CD4-positive, alpha-beta memory T cell (primary cell): Measurements from ENCODE around the gene GABRB1. TPM values are rescaled to one million over a fixed set of nuclear protein-coding genes. Genes with fewer than 3 reads are reported as not detected.

Source experiments
- CTCF ChIA-PET: fragments of 350-600 bp; sonication (Branson Sonifier 250); formaldehyde crosslinking; loops from one replicate; lab custom pipeline; 2021; ENCODE audit warnings: inconsistent platforms; ENCODE audit not compliant: partially characterized antibody; lab: Charles Lee
- POLR2A ChIA-PET: fragments of 350-600 bp; sonication (Branson Sonifier 250); formaldehyde crosslinking; loops from one replicate; lab custom pipeline; 2021; ENCODE audit not compliant: partially characterized antibody; lab: Charles Lee
- DNase-seq, 5 donors: peaks; one replicate each; pipeline versions ENCODE4 v3.0.0 to v3.0.0-alpha.2; 2020 to 2022; ENCODE audit warnings: mixed read lengths in 1 of 5
- H3K27ac ChIP-seq: one replicate; pipeline ENCODE4 v1.7.0; 2013; ENCODE audit warnings: low read depth, low read length
- H3K27me3 ChIP-seq: 2 replicates; pipeline ENCODE4 v1.7.0; 2013; ENCODE audit warnings: mild to moderate bottlenecking, low read length, moderate library complexity; ENCODE audit not compliant: insufficient read depth
- H3K36me3 ChIP-seq: 2 replicates; pipeline ENCODE4 v1.7.0; 2013; ENCODE audit warnings: mild to moderate bottlenecking, low read length, moderate library complexity; ENCODE audit not compliant: insufficient read depth
- H3K4me1 ChIP-seq: 2 replicates; pipeline ENCODE4 v1.7.0; 2013; ENCODE audit warnings: mild to moderate bottlenecking, low read length, moderate library complexity; ENCODE audit not compliant: insufficient read depth
- H3K4me3 ChIP-seq, 2 donors: one replicate each; pipeline ENCODE4 v1.7.0; 2013; ENCODE audit warnings: low read length in 2 of 2, mild to moderate bottlenecking in 1 of 2
- H3K9me3 ChIP-seq, 2 donors: one replicate each; pipeline ENCODE4 v1.7.0; 2013; ENCODE audit warnings: low read length in 2 of 2, control low read depth in 1 of 2; ENCODE audit not compliant: control insufficient read depth in 1 of 2
- H3K27ac Mint-ChIP-seq, 7 donors: one replicate each; pipeline ENCODE4 v1.8.0; 2020 to 2021; ENCODE audit warnings: mixed read lengths in 7 of 7, mild to moderate bottlenecking in 6 of 7, inconsistent platforms in 3 of 7, moderate library complexity in 3 of 7
- H3K27me3 Mint-ChIP-seq, 2 donors: one replicate each; pipeline ENCODE4 v1.8.0; 2020 to 2021; ENCODE audit warnings: mixed read lengths in 2 of 2
- H3K36me3 Mint-ChIP-seq, 2 donors: one replicate each; pipeline ENCODE4 v1.8.0; 2020 to 2021; ENCODE audit warnings: mixed read lengths in 2 of 2, inconsistent platforms in 1 of 2, mild to moderate bottlenecking in 1 of 2
- H3K4me1 Mint-ChIP-seq, 4 donors: one replicate each; pipeline ENCODE4 v1.8.0; 2020 to 2021; ENCODE audit warnings: mixed read lengths in 4 of 4, mild to moderate bottlenecking in 1 of 4
- H3K4me3 Mint-ChIP-seq, 8 donors: one replicate each; pipeline ENCODE4 v1.8.0; 2020 to 2021; ENCODE audit warnings: mixed read lengths in 8 of 8, mild to moderate bottlenecking in 7 of 8, moderate library complexity in 6 of 8, inconsistent platforms in 3 of 8
- H3K9me3 Mint-ChIP-seq, 8 donors: one replicate each; pipeline ENCODE4 v1.8.0; 2020 to 2021; ENCODE audit warnings: mixed read lengths in 8 of 8, mild to moderate bottlenecking in 5 of 8, inconsistent platforms in 3 of 8, moderate library complexity in 1 of 8
- intact Hi-C: fragments of 100-400 bp; cut with micrococcal nuclease; formaldehyde crosslinking; loops from one replicate; pipeline ENCODE4 v1.15.1; 2023
- polyA plus RNA-seq, 2 donors: library from polyadenylated mRNA; unstranded; fragments of 300-500 nt; fragmentation: Illumina TruSeq; gene quantifications; one replicate each; pipeline ENCODE4 v1.2.3, GENCODE V29; 2021
- total RNA-seq, 2 experiments: library from RNA; stranded (reverse); gene quantifications; one replicate each; pipeline ENCODE4 v1.2.3, GENCODE V29; 2021

The GABRB1 gene
- total and polyA plus RNA-seq, 4 experiments from 2014 or later = not detected

DNA sequence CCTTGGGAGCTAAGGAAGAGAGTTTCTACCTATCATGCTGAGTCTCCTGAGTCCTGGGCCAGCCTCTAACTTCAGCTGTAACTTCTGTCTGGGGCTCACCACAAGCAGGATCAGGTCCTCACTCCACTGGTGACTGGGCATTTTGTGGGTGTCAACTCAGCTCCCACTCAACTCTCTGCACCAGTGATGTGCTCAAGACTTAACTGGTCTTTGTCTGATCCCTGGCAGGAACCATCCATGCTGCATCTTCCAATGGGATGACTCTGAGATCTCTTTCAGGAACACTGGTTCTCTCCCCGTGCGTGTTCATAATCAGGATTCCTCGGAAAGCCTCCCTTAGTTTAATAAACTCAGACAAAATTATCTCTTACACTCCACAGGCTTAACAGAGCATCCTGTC is 349.8 kb downstream of the GABRB1 start:
- POLR2A ChIA-PET = no interaction called here
- Mint-ChIP-seq H3K4me3 (no peak overlapping the region), H3K9me3 (no peaks in the 10 kb centered on the region), H3K4me1 (no peaks in the 10 kb centered on the region), H3K27ac (peak overlapping the region in 1 of 7 donors; percentile 2), H3K36me3 (no peaks in the 10 kb centered on the region), H3K27me3 (no peaks in the 10 kb centered on the region)
- no peaks in the 10 kb centered on the region for H3K27me3 ChIP-seq
- CTCF ChIA-PET = interaction anchor here (1.2 kb wide), 1 partner anchor 151 kb away, joined by 4 read pairs; no protein-coding TSS in a partner anchor
- H3K9me3 ChIP-seq = no peaks in the 10 kb centered on the region
- no peak overlapping the region for H3K27ac ChIP-seq
- intact Hi-C loops = loop anchor here (10.0 kb wide), 1 partner anchor 184 kb away; no protein-coding TSS in a partner anchor
- no peak overlapping the region for H3K4me3 ChIP-seq
- no peaks in the 10 kb centered on the region for H3K4me1 ChIP-seq
- no peak for DNase-seq
- no peaks in the 10 kb centered on the region for H3K36me3 ChIP-seq

DNA sequence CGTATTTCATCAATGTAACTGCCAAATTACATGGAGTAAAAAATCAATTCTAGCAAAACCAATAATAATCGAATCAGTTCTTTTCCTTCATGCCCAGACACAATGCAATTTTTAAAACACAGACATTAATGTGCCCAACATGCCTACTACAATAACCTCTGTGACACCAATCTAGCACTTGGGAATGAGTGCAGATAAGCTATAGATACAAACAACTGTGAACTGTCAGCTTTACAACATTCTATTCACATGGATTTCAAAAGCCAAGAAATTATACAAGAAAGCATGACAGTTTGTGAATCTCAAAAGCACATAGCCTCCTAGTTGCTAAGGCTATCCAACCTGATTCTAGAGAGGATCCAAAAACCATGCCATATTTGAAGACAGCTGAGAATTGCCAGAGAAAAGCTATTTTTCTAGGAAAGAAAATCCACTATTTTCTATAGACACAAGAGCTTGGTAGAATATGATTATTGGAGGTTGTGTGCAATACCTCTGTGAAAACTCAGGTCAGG is 351.5 kb downstream of the GABRB1 start:
- H3K27ac Mint-ChIP-seq = no peak overlapping the region
- H3K27me3 ChIP-seq = no peaks in the 10 kb centered on the region
- POLR2A ChIA-PET = no interaction called here
- no peaks in the 10 kb centered on the region for H3K9me3 ChIP-seq
- intact Hi-C loops = loop anchor here (10.0 kb wide), 1 partner anchor 182 kb away; no protein-coding TSS in a partner anchor
- H3K4me3 ChIP-seq = no peak overlapping the region
- no peaks in the 10 kb centered on the region for H3K36me3 Mint-ChIP-seq
- DNase-seq = no peak
- no peaks in the 10 kb centered on the region for H3K4me1 Mint-ChIP-seq
- CTCF ChIA-PET = interaction anchor here (0.6 to 2.3 kb wide), 4 partner anchors 9 to 538 kb away, joined by 3 to 8 read pairs (median 4); no protein-coding TSS in a partner anchor
- H3K36me3 ChIP-seq = no peaks in the 10 kb centered on the region
- no peaks in the 10 kb centered on the region for H3K9me3 Mint-ChIP-seq
- H3K4me1 ChIP-seq = no peaks in the 10 kb centered on the region
- peaks cover 4 to 10% of the 10 kb centered on the region in 2 donors for H3K27me3 Mint-ChIP-seq
- H3K4me3 Mint-ChIP-seq = no peak overlapping the region
- no peak overlapping the region for H3K27ac ChIP-seq

DNA sequence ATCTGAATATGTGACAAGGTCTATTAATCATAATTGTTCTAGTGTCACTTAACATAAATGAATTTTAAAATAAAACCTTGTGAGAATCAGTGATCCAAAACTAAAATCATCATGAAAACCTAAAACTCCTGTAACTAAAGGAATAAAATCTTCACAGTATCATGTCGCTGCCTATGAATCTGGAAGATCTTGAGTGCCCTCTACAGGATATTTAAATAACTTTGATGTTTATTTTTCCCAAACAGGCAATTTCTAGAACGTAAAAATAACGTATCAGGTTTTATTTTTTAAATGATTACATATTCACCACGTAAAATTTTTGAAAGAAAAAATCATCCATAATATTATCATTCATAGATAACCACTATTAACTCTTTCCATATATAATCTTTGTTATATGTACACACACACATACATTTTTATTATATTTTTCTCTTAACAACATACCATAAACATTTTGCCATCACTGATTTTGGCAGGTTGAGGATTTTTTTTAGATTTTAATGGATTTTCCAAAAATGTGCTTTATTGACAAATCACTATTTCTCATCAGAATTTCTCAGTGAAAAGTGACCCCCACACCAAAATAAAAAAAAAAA is 352.6 kb downstream of the GABRB1 start:
- Mint-ChIP-seq H3K4me3 (no peak overlapping the region), H3K9me3 (no peaks in the 10 kb centered on the region), H3K4me1 (no peaks in the 10 kb centered on the region), H3K36me3 (no peaks in the 10 kb centered on the region), H3K27me3 (peaks cover 4 to 11% of the 10 kb centered on the region in 2 donors), H3K27ac (no peak overlapping the region)
- no peaks in the 10 kb centered on the region for H3K27me3 ChIP-seq
- no peak overlapping the region for H3K4me3 ChIP-seq
- DNase-seq = peak in 4 of 5 donors; percentile 4 to 23 (median 8)
- no peaks in the 10 kb centered on the region for H3K4me1 ChIP-seq
- H3K36me3 ChIP-seq = no peaks in the 10 kb centered on the region
- ChIA-PET POLR2A (no interaction called here), CTCF (interaction anchor here (0.6 to 2.3 kb wide), 3 partner anchors 8 to 1561 kb away, joined by 3 to 8 read pairs (median 5); no protein-coding TSS in a partner anchor)
- no peak overlapping the region for H3K27ac ChIP-seq
- no peaks in the 10 kb centered on the region for H3K9me3 ChIP-seq
- intact Hi-C loops = loop anchor here (10.0 kb wide), 1 partner anchor 181 kb away; no protein-coding TSS in a partner anchor

DNA sequence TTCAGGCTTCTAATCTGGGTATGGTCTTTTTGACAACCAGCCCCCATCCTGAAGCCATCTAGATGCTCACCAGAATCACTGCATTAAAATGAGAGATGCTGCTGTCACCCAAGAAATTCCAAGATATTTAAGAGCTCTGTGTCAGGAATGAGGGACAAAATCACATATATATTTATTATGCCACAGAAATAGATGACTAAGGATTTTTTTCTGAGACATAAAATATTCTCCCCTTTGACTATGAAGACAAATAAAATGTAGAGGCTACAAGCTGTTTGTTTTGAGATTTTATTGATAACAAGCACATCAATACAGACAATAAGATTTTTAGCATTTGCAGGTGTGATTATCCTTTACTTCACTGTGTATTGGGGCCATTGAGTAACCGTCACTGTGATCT is 354.8 kb downstream of the GABRB1 start:
- no peaks in the 10 kb centered on the region for H3K36me3 Mint-ChIP-seq
- intact Hi-C loops = loop anchor here (10.0 kb wide), 1 partner anchor 179 kb away; no protein-coding TSS in a partner anchor
- H3K4me3 Mint-ChIP-seq = no peak overlapping the region
- Histone ChIP-seq H3K9me3 (no peaks in the 10 kb centered on the region), H3K27me3 (no peaks in the 10 kb centered on the region), H3K4me1 (no peaks in the 10 kb centered on the region), H3K4me3 (no peak overlapping the region), H3K27ac (no peak overlapping the region), H3K36me3 (no peaks in the 10 kb centered on the region)
- no peak for DNase-seq
- H3K27ac Mint-ChIP-seq = no peak overlapping the region
- ChIA-PET POLR2A (no interaction called here), CTCF (interaction anchor here (0.8 to 1.2 kb wide), 3 partner anchors 16 to 178 kb away, joined by 3 read pairs; no protein-coding TSS in a partner anchor)
- no peaks in the 10 kb centered on the region for H3K9me3 Mint-ChIP-seq
- H3K27me3 Mint-ChIP-seq = peaks cover 7 to 11% of the 10 kb centered on the region in 2 donors
- no peaks in the 10 kb centered on the region for H3K4me1 Mint-ChIP-seq

DNA sequence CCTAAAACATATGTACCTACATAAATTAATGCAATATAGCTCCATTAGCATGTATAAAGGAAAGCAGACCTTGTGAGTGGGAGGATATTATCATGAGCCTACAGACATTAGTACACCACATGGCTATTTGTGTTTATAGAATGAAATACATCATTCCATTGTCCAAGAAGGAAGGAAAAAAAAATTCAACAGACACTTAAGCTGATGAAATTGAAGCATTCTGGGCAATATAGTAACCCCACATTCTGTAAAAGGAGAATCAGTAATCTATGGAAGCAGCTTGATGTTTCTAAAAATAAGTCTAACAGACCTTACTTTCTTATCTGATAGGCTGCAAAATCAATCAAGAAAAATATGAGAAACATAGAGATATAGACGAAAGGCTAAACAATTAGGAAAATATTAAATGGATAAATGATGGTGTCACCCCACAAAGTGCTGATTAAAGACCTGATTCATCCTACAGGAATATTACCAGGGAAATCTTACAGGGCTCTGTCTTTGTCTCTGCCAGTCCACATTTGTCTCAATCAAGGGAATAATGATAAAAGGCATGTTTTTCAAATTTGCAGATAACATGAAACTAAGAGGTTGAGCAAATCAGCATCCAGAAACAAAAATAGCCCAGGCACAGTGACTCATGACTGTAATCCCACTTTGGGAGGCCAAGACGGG is 355.3 kb downstream of the GABRB1 start:
- H3K4me1 ChIP-seq = no peaks in the 10 kb centered on the region
- no peak overlapping the region for H3K4me3 Mint-ChIP-seq
- H3K27me3 ChIP-seq = no peaks in the 10 kb centered on the region
- no peaks in the 10 kb centered on the region for H3K36me3 Mint-ChIP-seq
- H3K27ac Mint-ChIP-seq = no peak overlapping the region
- H3K4me1 Mint-ChIP-seq = no peaks in the 10 kb centered on the region
- H3K9me3 Mint-ChIP-seq = no peaks in the 10 kb centered on the region
- no peaks in the 10 kb centered on the region for H3K9me3 ChIP-seq
- no peak for DNase-seq
- ChIA-PET CTCF (interaction anchor here (0.8 to 1.2 kb wide), 3 partner anchors 15 to 177 kb away, joined by 3 read pairs; no protein-coding TSS in a partner anchor), POLR2A (no interaction called here)
- H3K36me3 ChIP-seq = no peaks in the 10 kb centered on the region
- no peak overlapping the region for H3K27ac ChIP-seq
- peaks cover 7 to 11% of the 10 kb centered on the region in 2 donors for H3K27me3 Mint-ChIP-seq
- no peak overlapping the region for H3K4me3 ChIP-seq
- intact Hi-C loops = loop anchor here (10.0 kb wide), 1 partner anchor 178 kb away; no protein-coding TSS in a partner anchor

DNA sequence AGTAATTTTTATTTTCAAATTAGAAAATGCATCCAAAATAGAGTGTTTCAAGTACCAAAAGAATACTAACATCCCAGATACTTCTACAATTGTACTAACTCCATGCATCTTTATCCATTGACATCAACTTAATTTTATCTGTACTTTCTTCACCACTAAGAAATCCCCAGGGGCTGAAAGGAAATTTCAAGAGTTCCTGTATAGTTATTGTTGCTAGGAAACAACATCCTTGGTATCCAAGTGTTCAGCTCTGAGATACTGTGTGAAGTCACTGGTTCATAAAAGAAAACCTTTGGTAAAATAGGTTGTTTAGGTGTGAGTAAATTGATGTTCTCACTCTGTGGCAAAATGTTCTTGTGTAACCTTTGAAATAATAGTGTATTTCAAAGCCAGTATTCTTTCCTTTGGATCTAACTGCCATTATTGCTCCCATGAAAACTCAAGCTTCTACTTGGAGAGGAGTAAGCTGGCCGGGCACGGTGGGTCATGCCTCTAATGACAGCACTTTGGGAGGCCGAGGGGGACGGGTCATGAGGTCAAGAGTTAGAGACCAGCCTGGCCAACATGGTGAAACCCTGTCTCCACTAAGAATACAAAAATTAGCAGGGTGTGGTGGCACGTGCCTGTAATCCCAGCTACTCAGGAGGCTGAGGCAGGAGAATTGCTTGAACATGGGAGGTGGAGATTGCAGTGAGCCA is 359.2 kb downstream of the GABRB1 start:
- no peak overlapping the region for H3K4me3 ChIP-seq
- no peak for DNase-seq
- CTCF ChIA-PET = interaction anchor here (1.6 to 2.6 kb wide), 2 partner anchors 7 to 9 kb away, joined by 4 to 8 read pairs; no protein-coding TSS in a partner anchor
- no peaks in the 10 kb centered on the region for H3K4me1 ChIP-seq
- no peaks in the 10 kb centered on the region for H3K36me3 Mint-ChIP-seq
- no peaks in the 10 kb centered on the region for H3K4me1 Mint-ChIP-seq
- no peak overlapping the region for H3K27ac Mint-ChIP-seq
- H3K4me3 Mint-ChIP-seq = no peak overlapping the region
- peaks cover 7 to 11% of the 10 kb centered on the region in 2 donors for H3K27me3 Mint-ChIP-seq
- H3K9me3 Mint-ChIP-seq = no peaks in the 10 kb centered on the region
- H3K27ac ChIP-seq = no peak overlapping the region
- H3K27me3 ChIP-seq = no peaks in the 10 kb centered on the region
- intact Hi-C loops = no loop called here
- no peaks in the 10 kb centered on the region for H3K36me3 ChIP-seq
- POLR2A ChIA-PET = no interaction called here
- no peaks in the 10 kb centered on the region for H3K9me3 ChIP-seq
